GM12878 (cell line): Measurements from ENCODE around the gene CCDC159.

Experiments
- POLR2A ChIP-seq: IDR thresholded peaks from 2 replicates; pipeline ENCODE4 v1.6.1; 2011; ENCODE audit warnings: low read depth, mild to moderate bottlenecking, low read length
- ZNF207 ChIP-seq: fragments of 450-650 bp; IDR thresholded peaks from 2 replicates; pipeline ENCODE4 v1.6.1; 2014; ENCODE audit warnings: antibody characterized with exemption, mild to moderate bottlenecking, borderline replicate concordance
- TF ChIP-seq, protein P1 (sequence below), 3 experiments: IDR thresholded peaks in 2 of 3; conservative IDR thresholded peaks in 1 of 3; 2 replicates each; pipeline ENCODE4 v1.5.1; 2011; ENCODE audit warnings: low read depth in 3 of 3, low read length in 3 of 3, mild to moderate bottlenecking in 3 of 3, control low read depth in 2 of 3, moderate library complexity in 2 of 3, inconsistent platforms in 1 of 3, mixed read lengths in 1 of 3; ENCODE audit not compliant: control insufficient read depth in 2 of 3, insufficient read depth in 1 of 3; ENCODE audit errors: extremely low read depth in 1 of 3
- TF ChIP-seq, protein P2 (sequence below): fragments of 450-650 bp; IDR thresholded peaks from 2 replicates; pipeline ENCODE4 v1.6.1; 2016; ENCODE audit warnings: mild to moderate bottlenecking, moderate library complexity, borderline replicate concordance

DNA sequence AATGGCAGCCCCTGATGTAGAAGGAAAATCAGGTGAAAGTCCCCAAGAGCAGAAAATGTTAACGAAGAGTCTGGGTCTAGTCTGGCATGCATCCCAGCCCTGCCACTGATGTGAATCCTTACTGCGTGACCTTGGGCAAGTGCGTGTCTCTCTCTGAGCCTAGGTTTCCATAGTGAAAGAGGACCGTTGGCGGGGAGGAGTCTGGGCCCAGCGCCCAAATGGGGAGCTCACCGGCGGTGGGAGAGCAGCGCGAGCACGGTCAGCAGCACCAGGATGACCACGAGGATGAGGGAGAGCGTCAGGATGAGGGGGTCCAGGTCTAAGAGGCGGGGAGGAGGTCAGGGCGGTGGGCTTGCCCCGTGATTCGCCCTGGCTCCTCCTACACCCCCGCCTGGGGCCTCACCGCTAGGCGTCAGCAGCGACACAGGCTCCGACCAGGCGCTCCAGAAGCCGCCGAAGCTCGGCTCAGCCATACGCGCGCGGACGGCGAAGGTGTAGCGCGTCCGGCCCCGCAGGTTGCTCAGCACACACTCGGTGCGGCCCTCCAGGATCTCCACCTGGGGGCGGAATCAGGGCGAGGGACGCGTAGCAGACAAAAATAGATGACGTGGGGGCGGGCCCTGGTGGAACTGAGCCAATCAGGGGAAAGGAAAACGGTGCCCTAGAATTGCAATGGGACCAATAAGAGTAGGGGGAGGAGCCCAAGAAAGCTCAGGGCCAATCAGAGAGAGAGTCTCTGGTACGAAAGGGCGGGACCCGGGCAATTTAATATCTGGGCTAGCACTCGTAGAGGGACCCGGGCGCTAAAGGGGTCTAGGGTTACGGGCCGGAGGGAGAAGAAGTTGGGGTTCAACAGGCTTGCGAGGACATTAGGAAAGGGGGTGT lies 34.6 kb downstream of the CCDC159 start:
- TF ChIP-seq POLR2A (peak; percentile 89), ZNF207 (peak; percentile 91)
- TF ChIP-seq, protein P1, sequence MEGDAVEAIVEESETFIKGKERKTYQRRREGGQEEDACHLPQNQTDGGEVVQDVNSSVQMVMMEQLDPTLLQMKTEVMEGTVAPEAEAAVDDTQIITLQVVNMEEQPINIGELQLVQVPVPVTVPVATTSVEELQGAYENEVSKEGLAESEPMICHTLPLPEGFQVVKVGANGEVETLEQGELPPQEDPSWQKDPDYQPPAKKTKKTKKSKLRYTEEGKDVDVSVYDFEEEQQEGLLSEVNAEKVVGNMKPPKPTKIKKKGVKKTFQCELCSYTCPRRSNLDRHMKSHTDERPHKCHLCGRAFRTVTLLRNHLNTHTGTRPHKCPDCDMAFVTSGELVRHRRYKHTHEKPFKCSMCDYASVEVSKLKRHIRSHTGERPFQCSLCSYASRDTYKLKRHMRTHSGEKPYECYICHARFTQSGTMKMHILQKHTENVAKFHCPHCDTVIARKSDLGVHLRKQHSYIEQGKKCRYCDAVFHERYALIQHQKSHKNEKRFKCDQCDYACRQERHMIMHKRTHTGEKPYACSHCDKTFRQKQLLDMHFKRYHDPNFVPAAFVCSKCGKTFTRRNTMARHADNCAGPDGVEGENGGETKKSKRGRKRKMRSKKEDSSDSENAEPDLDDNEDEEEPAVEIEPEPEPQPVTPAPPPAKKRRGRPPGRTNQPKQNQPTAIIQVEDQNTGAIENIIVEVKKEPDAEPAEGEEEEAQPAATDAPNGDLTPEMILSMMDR (IDR thresholded peaks at IDR 0.05 in 2 of 3, conservative IDR thresholded peaks at IDR 0.05 in 1 of 3; ENCODE audit: control insufficient read depth in 2 of 3, extremely low read depth in 1 of 3, insufficient read depth in 1 of 3, low read depth in 3 of 3, low read length in 3 of 3): peak; percentile 75 to 79 (median 76)
- TF ChIP-seq, protein P2, sequence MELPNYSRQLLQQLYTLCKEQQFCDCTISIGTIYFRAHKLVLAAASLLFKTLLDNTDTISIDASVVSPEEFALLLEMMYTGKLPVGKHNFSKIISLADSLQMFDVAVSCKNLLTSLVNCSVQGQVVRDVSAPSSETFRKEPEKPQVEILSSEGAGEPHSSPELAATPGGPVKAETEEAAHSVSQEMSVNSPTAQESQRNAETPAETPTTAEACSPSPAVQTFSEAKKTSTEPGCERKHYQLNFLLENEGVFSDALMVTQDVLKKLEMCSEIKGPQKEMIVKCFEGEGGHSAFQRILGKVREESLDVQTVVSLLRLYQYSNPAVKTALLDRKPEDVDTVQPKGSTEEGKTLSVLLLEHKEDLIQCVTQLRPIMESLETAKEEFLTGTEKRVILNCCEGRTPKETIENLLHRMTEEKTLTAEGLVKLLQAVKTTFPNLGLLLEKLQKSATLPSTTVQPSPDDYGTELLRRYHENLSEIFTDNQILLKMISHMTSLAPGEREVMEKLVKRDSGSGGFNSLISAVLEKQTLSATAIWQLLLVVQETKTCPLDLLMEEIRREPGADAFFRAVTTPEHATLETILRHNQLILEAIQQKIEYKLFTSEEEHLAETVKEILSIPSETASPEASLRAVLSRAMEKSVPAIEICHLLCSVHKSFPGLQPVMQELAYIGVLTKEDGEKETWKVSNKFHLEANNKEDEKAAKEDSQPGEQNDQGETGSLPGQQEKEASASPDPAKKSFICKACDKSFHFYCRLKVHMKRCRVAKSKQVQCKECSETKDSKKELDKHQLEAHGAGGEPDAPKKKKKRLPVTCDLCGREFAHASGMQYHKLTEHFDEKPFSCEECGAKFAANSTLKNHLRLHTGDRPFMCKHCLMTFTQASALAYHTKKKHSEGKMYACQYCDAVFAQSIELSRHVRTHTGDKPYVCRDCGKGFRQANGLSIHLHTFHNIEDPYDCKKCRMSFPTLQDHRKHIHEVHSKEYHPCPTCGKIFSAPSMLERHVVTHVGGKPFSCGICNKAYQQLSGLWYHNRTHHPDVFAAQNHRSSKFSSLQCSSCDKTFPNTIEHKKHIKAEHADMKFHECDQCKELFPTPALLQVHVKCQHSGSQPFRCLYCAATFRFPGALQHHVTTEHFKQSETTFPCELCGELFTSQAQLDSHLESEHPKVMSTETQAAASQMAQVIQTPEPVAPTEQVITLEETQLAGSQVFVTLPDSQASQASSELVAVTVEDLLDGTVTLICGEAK: no peak
